ENCODE measurements around the gene GARNL3.

Gene GARNL3

DNA sequence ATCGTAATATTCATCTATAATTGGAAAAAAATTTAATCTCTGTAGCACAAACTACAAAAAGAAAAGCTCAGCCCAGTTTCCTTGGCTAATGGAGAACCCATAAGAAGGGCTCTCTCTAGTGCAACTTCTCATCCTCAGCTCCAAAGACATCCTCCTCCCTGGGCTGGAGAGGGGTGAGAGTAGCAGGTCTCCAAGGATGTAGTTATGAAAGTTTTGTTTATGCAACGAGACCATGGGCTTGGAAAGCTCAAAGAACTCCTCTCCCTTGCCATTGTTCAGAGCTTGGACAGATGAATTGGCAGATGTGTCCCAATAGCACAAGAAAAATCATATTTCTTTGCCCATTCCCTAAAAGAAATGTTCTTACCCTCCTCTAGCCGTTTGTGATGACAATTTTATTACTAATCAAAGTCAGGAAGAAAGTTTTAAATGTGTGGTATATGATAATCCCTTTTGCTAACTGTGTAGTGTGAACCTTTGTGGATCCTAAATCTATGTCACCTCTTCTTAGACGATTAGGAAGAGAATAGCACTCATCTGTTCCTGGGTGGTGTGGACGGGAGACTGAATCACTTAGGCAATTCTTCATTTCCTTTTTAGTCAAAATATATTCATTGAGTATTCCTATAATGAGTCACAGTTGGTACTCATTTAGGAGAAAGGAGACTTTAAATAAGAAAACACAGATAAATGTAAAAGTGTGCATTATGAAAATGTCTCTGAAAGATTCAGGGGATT, 52.2 kb downstream of the GARNL3 start:
- DNase-seq = no peak

DNA sequence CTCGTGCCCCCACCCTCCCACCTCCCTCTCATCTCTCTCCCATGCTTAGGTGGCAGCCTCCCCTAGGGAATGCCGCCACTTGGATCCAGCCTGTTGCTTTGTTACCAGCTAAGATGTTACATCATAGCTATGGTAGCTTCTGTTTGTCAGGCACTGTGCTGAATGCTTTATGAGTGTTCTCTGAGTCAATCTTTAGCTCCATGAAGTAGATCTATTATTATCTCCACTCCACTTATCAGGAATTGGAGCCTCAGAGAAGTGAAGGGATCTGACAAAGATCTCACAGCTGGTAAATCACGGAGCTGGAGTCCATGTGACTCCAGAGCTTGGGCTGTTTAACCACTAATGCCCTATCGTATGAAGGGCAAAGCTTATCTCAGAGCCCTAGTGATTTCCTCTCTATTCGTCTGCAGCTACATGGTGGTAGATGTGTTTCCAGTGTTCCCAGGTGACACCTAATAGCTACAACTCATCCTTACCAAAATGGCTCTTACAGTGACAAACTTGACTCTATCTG, 54.1 kb downstream of the GARNL3 start:
- no peak for DNase-seq

GRCh38 chr9:127319366-127320114, 55.0 kb downstream of the GARNL3 start:
- DNase-seq = no peak

- no peak for DNase-seq
These were observed 55.5 kb downstream of the GARNL3 start for GRCh38 chr9:127320115-127320378.

DNA sequence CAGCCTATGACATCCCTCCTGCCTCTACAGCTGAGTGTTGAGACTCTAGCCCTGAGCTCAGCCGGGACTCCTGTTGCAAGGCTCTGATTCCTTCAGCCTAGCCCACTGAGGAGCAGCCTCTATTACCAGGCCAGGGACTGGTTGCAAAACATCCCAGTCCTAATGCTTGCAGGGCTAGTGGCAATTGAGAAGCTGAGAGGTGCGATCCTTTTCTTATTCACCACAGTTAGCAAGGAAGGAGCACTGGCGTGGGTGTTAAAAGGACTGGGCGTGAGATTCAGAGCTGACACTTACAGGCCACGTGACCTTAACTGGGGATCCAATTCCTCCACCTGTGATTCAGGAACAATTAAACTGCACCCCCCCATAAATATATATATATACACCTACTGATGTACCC, 58.8 kb downstream of the GARNL3 start:
- no peak for DNase-seq

DNA sequence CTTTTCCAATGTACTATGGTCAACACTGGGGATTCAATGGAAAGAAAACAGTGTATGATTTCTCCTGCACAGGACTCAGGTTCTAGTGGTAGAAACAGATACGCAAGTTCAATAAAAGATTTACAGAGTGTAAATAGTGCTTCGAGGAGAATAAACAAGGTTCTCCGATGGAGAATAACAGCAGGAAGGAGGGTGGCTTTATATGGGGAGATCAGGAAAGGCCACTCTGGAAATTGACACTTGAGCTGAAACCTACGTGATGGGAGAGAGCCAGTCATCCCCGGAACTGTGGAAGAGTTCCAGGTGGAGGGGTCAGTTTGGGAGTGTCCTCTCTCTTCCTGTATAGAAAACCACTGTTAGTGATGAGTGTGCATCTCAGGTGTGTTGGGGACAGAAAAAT, 65.9 kb downstream of the GARNL3 start:
- DNase-seq = no peak

- DNase-seq = no peak
These were observed 68.9 kb downstream of the GARNL3 start for GRCh38 chr9:127333221-127334064.

DNA sequence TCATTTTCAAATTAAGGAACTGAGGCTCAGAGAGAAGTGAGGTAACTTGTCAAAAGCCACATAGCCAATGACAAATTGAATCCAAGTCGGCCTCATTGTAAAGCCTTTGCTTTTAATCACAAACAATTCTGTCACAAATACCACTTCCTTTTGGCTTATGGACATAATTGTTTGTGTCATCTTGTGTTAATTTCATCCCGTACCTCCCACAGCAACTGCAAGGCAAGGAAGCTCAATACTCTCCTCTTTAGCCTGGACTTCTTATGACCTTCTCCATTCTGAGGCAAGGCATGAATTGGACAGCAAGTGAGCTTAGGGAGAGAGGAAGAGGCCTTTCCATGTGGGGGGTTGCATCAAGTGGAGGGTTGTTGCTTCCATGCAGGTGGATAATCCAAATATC, 70.2 kb downstream of the GARNL3 start:
- no peak for DNase-seq

- no peak for DNase-seq
These were observed 71.5 kb downstream of the GARNL3 start for GRCh38 chr9:127336086-127336485.

GRCh38 chr9:127336506-127337352, 72.2 kb downstream of the GARNL3 start:
- DNase-seq = no peak

DNA sequence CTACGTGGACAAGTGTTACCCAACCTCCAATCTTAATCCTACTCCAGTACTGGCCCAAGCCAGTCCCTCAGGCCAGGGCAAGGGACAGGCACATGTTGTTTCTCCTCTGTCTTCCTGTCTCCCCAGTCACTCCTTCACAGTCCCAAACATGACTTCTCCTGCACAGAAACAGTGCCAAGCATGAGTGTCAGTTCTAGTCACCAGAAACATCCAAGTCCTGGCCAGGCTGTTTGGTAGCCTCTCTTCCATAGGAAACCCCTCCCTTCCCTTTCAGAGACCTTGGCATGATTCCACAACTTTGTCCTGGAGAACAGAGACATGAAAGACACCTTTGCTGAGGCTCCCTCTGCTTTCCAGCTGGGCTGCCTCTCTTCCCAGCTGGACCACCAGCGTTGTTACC, 76.1 kb downstream of the GARNL3 start:
- peak; percentile 22 for DNase-seq

- no peak for DNase-seq
These were observed 76.6 kb downstream of the GARNL3 start for GRCh38 chr9:127341152-127341551.

DNA sequence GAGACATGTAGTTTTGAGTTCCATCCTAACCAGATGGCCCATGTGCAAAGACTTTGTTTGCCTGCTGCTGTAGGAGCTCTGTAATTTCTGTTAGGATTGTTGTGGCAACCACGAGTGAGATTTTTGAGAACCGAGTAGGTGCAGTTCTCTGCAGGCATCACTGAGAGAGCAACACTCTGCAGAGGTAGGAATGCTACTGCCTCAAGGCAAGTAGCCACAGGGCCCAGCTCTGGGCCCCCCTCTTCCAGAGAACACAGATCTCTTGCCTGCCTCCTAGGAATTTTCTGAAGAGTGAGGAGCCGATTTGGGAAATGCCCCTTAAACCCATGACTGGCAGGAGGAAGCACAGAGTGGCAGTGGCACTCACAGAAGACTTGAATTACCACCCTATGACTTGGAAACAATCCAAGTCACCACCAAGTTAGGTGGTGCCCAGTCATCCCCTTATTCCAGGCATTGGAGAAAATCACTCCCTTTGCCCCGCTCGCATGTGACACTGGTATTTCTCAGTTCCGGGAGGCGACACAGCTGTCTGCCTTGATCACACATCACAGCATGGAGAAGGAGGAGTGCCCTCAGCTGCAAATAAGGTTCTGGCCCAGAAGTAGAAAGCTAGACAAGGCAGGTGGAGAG, 79.9 kb downstream of the GARNL3 start:
- peak; percentile 29 for DNase-seq

DNA sequence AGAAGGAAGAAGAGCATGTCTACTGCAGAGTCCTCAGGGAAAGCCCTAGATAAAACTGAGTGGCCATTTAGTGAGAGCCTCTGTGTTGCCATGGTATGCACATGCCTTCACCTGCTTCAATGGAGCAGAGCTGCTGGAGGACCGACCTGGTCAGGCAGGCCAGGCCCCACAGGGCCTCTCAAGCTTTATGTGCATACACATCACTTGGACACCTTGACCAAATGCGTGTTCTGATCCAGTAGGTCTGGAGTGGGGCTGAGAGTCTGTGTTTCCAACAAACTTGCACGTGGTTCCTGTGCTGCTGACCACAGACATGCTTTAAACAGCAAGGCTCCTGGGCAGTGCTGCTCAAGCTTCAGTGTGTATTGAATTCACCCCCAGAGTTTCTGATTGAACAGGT, 81.0 kb downstream of the GARNL3 start:
- DNase-seq = peak; percentile 43

- DNase-seq = peak; percentile 26
These were observed 82.0 kb downstream of the GARNL3 start for GRCh38 chr9:127346584-127346983.

- DNase-seq = no peak
These were observed 83.5 kb downstream of the GARNL3 start for GRCh38 chr9:127347831-127348776.

GRCh38 chr9:127349483-127350113, 85.0 kb downstream of the GARNL3 start:
- no peak for DNase-seq

- no peak for DNase-seq
These were observed 86.9 kb downstream of the GARNL3 start for GRCh38 chr9:127351182-127352166.

DNA sequence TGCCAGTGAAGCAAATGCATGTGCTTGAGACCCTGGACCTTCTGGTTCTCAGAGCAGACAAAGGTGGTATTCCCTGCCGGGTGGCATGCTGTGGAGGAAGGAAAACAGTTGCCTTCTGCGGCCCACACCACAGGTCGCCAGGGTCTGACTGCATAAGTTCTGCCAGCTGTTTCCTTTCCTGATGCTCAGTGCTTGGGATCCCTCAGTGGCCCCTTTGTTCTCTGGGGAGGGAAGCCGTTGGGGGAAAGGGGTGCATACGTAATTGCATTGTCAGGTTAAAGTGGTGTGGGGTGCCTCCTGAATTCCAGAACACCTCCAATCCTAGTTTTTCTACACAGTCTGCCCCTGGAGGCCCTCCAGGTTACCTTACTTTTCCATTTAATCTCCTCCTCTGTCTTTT, 89.3 kb downstream of the GARNL3 start:
- no peak for DNase-seq
